Measurements from ENCODE around the gene DUSP22.

DUSP22 gene

DNA sequence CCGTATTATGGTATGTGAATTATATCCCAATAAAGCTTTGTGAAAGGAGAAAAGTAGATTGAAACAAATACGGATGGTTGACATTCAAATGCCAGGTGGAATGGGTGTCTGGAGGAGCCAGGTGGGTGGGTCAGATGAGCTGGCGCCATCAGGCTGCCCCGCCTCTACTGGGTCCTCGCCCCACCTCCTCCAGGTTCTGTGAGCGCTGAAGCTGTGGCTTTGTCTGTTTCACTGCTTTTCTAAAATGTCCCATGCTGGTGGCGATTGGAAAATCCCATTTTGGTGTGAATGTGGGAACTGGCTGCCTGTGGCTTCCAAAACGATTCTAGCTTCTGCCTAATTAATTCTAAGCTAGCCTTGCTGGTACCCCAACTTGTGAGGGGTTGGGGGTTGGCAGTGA, 16.5 kb downstream of the DUSP22 start:
- DNase-seq (ENCODE audit: low read depth, low spot score): no peak

GRCh38 chr6:309947-310346, 17.7 kb downstream of the DUSP22 start:
- DNase-seq (ENCODE audit: low read depth, low spot score): no peak

DNA sequence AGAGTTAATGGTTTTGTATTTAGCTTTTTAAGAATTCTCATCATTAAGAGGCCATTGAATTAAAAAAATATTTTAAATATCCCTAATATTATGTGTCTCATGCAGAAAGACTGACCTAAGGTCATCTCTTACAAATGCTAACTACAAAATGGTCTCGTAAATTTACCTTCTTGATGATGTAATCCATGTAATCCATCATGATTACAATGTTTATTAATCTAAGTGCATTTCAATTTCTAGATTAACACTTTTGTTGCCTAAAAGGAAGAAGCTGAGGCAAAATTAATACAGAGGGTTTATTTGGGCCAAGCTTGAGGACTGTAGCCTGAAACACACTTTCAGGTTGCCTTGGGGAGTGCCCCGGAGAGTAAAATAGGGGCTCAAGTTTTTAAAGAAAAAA, 18.4 kb downstream of the DUSP22 start:
- no peak for DNase-seq (ENCODE audit: low read depth, low spot score)

GRCh38 chr6:311679-312220, 19.5 kb downstream of the DUSP22 start:
- DNase-seq (ENCODE audit: low read depth, low spot score): no peak

DNA sequence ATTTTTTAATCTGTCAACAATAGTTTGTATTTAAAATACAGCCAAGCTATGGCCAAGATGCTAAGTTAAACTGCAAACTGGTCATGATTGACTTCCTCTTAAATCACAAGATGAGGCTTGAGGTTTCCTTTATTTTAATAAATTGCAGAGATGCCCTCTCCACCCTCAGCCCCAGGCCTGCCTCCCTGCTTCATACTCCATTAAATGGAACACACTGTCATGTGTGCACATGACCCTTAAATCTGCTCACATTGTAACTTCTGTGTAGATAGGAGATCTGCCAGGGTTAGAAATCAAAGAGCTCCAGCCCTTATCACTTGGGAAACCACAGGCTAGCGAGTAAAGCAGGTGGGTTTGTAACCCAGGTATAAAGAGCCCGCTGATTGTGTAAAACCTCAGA, 20.8 kb downstream of the DUSP22 start:
- DNase-seq (ENCODE audit: low read depth, low spot score): no peak

- no peak for DNase-seq (ENCODE audit: low read depth, low spot score)
These were observed 21.6 kb downstream of the DUSP22 start for GRCh38 chr6:313917-314316.

DNA sequence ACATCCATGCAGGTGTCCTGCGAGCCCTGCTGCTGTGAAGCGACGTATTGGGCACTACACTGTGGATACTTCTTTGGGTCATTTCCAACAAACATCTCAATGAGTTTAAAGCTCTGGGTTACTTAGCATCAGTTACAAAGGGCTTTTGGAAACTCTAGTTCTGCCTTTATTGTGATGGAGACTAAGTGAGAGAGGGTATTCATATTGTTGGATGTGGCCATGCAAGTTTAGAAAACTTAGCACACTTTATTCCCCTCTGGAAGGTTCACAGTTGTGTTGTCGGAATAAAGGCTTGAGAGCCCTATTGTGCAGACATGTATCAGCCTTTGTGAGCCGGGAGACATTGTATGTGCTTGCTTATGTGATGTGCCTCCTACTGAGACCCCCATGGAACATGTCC, 22.1 kb downstream of the DUSP22 start:
- DNase-seq (ENCODE audit: low read depth, low spot score): no peak

DNA sequence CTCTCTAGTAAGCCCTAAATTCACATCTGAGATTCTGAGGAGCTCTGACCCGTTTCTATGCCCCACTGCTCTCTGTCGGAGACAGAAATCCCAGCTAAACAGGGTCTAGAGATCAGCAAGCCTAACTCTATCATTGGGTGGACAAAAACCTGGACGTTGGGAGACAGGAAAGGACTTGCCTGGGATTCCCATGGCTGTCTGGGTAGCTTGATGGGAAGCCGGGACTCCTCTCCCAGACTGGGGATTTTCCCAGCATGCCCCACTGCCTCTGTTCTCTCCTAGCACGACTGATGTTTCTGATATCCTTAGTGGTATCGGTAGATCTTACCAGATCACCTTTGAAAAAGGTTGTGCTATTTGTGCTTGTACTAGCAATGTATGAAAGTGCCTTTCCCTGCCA, 22.9 kb downstream of the DUSP22 start:
- no peak for DNase-seq (ENCODE audit: low read depth, low spot score)

DNA sequence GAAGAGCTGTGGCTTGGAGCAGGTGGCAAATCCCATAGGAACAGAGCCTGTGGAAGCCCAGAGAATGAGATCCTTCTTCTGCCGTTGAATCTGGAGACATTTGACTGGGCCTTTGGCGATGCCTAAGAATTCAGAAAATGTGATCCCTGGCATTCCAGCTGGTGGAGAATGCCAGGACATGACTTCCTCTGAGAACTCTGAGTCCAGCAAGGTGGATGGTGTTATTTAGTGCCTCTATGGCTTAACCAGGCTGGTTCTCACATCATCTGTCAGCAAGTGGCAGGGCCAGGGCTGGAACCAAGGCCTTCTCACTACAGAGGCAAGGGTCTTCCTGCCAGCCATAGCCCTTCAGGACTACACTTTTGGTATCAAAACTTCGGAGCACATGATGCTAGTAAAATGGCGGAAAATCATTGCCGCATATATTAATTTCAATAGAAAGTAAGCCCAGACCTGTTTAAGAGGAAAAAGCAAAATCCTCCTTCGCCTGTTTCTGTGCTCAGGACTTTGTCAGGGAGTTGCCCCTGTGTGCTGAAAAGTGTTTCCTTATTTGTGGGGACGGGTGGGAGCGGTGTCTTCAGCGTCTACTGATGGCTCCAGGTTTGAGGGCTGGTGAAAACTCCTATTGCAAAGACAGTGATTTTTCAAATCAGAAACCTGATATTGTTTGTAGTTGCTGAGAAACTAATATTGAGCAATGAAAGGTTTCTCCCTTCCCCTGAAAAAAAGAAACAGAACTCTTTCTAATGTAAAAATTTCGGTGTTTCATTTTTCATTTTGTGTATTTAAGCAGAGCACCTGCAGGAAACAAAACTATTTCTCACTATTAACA, 23.9 kb downstream of the DUSP22 start:
- no peak for DNase-seq (ENCODE audit: low read depth, low spot score)

DNA sequence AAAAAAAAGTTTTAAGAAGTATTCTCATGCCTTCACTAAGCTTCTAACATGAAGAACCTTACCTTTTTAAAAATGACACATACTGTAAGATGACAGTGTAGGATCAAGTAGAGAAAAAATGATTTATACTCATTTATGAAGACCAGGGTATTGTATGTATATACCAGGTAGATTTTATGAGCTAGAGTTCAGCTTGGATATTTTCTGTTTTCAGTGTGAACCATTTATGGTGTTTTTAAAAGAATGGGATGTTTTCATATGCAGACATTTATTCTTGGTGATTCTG, 24.4 kb downstream of the DUSP22 start:
- no peak for DNase-seq (ENCODE audit: low read depth, low spot score)

DNA sequence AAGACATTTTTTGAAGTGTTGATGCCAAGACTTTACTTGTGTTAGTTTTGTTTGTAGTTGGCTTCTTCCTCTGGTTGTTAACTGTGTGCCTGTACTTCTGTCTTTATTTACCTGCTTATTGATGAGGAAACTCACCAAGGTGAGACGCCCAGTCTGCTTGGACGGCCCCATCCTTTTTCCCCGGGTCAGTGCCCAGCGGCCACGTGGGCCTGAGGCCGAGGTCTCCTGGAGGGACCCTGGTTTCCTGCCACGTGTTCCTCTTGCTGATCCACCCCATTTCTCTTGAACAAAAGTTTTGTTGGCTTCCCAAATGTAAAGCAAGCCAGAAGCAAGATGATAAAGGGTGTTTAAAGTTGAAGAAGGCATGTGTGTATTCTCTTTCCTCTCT, 24.8 kb downstream of the DUSP22 start:
- DNase-seq (ENCODE audit: low read depth, low spot score): no peak

- DNase-seq (ENCODE audit: low read depth, low spot score): no peak
These were observed 25.3 kb downstream of the DUSP22 start for GRCh38 chr6:317448-318144.

DNA sequence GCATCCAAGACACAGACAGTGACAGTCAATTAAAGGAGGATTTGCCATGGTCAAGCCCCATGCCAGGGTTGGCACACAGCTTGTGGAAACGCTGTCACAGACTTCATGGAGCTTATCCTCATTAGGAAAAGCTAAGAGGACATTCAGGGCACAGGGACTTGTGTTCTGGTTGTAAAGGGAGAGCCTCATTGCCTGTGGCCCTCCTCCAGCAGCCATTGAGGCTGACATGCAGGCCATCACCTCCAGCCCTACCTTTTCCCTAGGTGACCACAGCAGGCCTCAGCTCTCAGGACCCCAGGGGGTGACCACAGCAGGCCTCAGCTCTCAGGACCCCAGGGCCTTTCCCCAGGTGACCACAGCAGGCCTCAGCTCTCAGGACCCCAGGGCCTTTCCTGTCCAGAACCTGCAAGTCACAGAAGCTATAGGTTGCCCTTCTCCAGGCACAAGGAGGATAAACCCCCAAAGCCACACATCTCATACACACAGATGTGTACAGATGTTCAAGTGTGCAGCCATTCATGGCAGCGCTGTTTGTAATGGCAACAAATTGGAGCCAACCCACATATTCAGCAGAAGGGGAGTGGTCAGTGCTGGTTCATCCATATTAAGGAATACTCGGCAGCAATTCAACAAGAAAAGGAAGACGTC, 26.1 kb downstream of the DUSP22 start:
- DNase-seq (ENCODE audit: low read depth, low spot score): no peak

DNA sequence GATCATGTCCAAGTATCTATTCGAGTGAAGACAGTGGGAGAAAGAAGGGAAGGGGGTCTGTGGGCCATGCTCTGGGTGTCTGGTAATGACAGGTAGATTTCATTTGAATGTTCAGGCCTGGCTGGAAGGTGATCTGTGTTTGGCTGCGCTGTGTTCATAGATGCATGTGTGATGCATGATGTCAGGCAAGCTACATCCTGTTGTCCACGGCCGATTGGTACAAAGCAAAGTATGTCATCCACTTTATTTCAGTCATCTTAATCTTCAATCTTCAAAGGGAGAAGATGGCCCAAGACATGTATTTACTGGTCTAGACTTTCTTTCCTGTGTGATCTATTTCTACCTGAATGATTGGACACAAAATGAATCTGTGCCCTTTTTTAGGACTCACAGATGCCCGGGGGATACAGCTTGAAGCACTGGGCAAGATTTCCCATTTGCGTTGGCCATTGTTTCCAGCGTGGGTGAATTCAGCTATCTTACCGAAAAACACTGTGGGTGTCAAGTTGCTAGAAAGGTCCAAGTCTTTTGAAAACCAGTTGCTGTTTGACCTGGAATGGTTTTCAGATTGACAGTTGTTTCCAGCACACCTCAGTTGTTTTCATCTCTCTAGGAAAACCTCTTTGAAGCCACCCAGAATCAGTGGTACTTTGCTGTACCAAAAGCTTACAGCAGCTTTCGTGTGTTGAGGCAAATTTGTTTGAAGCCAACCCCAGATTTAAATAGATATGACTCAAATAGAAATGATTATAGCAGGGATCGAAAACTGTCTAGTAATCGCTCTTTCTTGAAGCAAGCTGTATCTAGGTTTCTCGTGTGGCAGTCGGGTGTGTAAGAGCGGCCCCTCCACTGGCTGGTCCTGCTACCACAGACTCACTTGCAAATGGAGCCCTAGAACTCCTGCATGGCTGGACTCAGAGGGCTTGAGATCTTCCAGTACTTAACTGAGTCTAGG, 27.2 kb downstream of the DUSP22 start:
- DNase-seq (ENCODE audit: low read depth, low spot score): no peak

- DNase-seq (ENCODE audit: low read depth, low spot score): no peak
These were observed 28.3 kb downstream of the DUSP22 start for GRCh38 chr6:320351-321157.

DNA sequence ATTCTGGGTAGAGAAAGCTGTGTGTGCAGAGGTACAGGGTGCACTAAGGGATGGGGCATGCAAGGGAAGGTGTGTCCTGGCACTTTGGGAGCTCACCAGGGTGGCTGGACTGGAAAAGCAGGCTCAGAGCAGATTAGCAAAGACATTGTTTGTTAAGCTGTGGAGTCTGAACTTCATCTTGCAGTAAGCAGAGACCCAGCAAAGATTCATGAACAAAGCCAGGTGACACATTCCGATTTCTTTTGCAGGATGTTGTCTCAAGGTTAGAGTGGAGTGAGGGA, 28.8 kb downstream of the DUSP22 start:
- no peak for DNase-seq (ENCODE audit: low read depth, low spot score)

DNA sequence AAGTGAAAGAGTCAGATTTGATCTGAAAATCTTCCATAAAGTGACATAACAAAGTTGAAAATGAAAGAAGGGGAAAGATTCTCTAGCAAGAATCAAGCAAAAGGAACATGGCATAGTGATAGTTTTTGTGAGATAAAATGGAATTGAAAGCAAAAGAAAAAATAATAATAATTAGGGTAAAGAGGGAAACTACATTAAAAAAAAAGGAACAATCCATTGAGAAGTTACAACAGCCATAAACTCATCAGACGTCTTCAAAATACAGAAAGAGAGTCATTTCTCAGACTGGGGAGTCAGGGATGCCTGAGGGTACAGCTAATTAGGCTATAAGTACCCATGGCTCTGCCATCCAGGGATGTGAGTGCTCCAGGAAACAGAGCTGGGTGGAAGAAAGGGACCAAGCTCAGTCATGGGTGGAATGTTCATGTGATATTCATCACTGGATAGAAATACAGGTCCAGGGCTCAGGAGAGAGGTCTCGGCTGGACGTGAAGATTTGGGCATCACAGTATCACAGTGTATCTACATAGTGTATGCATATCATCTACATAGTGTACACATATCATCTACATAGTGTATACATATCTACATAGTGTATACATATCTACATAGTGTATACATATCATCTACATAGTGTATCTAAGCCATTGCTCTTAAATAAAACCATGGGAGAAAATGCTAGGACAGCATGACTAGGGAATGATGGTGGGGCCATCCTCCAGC, 29.4 kb downstream of the DUSP22 start:
- no peak for DNase-seq (ENCODE audit: low read depth, low spot score)

GRCh38 chr6:322259-322930, 30.1 kb downstream of the DUSP22 start:
- no peak for DNase-seq (ENCODE audit: low read depth, low spot score)

- no peak for DNase-seq (ENCODE audit: low read depth, low spot score)
These were observed 30.8 kb downstream of the DUSP22 start for GRCh38 chr6:322940-323729.

Data from activated CD4-positive, CD25-positive, alpha-beta regulatory T cell treated with anti-CD3 and anti-CD28 coated beads, Interleukin-2, amount 50 U/mL, for 16 hours (primary cell).